DLD1 (cell line): ENCODE data around the gene COL4A1.
"Not testable (repeated sequence)": the region's sequence is repeated elsewhere in the genome, so short reads cannot be mapped to it uniquely, and the experiment has no call there.

Experiments
- in situ Hi-C: cut with HindIII; loops from 2 replicates; pipeline ENCODE4 v1.10.0; 2017; ENCODE audit warnings: low sequenced_read_pairs

COL4A1 gene

DNA sequence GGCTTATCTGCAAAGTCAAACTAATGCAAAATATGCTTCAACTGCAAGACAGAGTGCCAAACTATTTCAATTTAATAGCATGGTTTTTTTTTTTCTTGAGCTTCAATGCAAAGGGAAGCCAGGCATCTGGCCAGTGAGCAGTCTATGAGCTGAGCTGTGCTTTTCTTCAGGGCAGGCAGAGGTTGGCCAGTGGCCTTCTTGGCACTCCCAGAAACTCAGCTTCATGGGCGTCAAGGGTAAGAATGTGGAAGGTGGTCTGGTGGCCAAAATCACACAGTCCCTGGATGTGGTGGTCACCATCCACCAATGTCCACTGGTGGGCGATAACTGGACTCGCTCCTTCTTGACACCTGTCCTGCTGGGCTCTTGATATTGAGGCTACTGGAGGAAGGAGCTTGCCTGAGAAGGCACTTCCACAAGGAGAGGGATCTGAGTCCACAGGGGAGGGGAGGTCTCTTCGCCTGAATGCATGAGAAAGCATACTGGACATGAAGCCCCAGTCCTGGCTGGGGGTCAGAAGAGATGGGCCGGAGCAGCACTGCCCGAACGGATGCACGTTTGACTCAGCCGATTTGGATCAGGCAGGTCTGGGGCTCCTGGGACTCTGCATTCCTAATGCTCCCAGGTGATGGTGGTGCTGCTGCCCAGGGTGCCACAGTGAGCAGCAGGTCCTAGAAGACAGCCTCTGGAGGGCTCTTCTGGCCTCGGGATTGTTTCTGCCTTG is 17.2 kb upstream of the COL4A1 start:
- in situ Hi-C loops = no loop called here

DNA sequence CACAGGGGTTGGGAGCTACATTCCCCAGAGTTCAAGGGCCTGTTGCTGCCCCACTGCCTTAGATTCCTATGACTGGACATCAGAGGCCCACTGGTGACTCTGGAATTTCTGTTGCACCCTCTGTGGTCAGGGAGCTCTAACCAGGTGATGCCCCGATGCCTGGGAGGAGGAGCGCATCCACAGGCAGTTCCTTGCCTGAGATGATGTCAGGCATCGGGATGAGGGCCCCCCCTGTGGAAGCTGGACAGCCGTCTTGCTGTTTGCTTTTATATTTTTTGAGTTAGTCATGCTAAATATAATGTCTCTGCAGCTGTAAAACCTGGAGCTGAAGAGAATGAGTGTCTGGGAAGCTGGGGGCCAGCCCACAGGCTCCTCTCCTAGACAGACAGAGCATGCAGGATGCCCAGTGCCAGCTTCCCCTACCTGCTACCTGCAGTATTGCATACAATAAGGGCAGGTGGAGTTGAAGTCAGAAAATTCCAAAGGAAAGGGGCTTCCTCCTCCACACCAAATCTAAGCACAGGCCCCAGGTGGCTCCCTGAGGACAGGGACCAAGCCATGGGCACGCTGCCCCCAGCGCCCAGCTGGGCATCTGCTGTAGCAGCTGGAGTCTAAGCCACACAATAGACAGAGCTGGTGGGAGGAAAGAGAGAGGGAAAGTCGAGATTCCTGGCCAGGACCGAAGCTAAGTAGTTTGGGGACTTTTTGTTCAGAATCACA is 16.4 kb upstream of the COL4A1 start:
- in situ Hi-C loops = no loop called here

DNA sequence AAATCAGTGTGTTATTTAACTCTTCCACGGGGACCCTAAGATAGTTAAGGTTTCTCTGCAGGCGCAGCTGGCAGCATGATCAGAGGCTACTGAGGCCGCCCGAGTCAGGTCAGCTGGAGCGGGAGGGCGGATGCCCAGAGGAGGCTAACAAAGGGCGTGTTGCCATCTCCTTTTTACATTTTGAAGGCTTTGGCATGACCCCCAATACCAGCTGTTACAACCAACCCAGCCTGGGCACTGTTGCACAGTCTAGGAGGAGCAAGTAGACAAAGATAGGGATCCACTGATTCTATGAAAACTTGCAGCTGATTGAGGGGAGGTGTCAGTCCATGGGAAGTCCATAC is 15.8 kb upstream of the COL4A1 start:
- in situ Hi-C loops = no loop called here

DNA sequence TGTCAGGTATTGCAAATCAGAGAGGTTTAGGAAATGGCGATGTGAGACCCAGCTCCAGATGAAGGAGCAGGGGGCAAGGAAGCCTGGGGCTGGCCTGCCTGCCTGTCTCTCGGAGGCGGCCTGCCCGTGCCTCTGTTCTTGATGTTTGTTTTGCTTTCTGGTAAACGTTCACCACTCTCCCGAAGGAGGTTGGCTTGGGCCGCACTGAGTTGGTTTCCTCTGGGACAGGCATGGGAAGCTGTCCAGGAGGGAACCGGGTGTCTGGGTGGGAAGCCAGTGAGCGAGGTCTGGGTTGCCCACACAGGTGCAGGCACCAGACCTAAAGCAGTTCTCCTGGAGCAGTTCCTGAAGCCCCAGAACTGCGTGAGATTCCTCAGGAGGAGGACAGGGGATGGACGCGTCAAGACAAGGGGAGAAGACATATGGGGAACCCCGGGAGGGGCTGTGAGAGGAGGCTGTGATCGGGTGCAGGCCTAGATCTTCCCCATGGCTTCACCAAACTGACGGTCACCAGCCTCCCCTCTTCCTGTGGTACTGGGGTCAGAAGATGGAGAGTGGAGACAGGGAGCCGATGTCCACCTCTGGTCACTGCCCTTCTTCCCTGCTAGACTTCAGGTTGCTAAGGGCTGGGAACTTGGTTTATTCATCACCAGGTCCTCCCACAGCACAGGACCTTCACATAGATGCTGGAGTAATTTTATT is 15.3 kb upstream of the COL4A1 start:
- in situ Hi-C loops = no loop called here

DNA sequence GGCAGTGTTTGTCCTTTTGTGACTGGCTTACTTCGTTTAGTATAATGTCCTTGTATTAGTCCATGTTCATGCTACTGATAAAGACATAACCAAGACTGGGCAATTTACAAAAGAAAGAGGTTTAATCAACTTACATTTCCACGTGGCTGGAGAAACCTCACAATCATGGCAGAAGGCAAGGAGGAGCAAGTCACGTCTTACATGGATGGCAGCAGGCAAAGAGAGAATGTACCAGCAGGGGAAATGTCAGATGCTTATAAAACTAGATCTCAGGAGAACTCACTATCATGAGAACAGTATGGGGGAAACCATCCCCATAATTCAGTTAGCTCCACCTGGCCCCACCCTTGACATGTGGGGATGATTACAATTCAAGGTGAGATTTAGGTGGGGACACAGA is 14.6 kb upstream of the COL4A1 start:
- in situ Hi-C loops = not testable (repeated sequence)

DNA sequence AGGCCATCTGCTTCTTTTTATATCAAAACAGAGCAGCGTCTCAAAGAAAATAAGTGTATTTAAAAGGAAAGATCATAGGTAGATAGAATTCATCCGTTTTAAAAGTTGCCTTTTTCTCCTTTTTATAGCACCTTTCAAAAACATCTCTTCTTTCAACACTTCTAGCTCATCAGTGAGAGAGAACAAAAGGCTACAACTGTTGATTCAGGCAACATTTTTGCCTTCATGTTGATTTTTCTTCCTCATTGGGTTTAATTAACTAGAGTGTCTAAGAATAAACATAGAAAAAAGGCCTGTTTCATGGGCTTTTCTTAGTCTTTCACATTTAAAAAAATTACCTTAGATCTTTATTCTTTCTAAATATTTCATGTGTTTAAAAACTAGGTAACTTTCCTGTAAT is 13.7 kb upstream of the COL4A1 start:
- in situ Hi-C loops = no loop called here

DNA sequence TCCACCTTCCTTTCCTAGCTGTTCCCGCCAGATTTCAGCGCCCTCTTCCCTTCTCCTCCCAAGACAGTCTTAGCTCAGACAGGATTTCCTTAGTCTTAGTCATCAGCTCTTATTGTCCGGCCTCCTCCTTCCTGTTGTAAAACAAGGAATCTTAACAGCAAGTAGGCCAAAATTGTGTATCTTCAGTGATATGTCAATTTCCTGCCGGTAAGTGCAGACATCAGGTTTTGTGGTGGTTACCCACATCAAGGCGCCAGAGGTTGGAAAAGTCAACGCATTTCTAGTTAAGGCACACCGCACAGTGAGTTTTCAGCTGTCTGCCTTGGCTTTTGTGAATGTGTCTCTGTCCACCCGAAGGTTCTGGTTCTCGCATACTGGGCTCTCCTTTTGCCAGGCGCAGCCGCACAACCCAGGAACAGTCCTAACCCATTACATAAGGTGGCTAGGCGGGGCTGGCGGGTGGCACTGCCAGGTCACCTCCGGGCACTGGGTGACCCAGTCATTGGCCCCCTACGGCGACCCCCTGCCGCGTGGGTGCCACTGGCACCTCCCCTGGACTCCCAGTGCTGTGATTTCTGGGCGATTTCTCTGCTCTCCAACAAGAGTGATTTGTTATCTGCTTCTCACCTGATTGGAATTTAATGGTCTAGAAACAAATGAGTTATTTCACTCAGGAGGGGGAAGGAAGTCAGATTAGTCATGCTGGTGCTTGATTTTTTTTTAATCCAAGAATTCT is 13.0 kb upstream of the COL4A1 start:
- in situ Hi-C loops = no loop called here

DNA sequence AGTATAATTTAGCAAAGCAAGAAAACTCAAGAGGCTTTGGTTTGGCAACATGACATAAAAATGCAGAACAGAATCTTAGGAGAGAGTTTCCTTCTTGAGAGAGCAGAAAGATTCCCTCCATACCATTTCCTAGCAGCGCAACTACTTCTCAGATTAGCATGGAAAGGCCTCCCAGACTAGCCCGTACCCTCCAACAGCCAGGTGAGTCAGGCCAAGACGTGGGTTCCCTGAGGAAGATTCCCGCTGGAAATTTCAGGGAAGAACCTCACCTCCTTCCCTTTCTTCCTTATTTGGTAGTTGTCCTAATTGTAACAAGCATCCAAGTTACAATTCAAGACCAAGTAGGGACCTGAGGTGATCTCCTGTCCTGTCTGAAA is 12.4 kb upstream of the COL4A1 start:
- in situ Hi-C loops = no loop called here

DNA sequence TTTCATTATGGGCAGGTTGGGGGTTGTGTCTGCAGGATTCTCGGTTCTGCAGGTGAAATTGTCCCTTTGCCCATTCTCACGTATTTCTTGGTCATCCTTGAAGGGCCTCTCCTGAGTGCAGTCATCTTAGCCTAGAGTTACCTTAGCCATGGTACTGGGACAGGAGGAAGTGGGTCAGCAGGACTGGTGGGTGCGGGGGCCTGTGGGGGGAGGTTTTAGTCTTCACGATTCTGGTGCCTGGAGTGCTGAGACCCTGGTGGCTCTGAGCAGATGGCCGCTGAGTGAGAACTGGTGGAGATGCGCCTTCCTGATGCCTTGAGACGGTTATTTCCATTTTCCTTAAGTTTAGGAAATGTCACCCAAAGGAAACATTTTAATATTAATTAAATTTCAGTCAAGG is 12.0 kb upstream of the COL4A1 start:
- in situ Hi-C loops = no loop called here

DNA sequence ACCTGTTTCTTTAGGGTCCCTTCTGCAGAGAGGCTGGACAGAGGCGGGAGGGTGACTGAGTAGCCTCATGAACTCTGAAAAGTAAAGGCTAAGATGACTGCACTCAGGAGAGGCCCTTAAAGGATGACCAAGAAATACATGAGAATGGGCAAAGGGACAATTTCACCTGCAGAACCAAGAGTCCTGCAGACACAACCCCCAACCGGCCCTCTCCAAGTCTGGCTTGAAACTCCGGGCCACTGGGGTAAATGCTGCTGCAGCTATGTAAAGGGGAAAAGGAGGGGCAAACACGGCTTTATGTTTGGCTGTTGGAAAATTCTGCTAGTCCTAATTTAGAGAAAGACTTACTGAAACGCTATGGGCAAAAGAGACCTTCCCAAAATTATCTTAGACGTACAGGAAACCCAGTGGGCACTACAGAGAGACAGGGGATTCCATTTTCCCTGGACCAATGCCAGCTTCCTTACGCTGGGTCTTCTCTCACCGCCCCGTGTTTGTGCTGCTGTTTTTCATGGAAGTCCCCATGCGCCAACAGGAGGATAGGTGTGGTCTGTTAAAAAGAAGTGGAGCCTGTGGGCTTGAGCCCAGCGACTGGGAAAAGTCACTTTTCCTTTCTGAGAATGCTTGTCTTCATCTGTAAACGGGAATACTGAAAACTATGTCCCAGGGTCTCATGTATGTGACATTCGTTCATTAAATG is 10.7 kb upstream of the COL4A1 start:
- in situ Hi-C loops = no loop called here

DNA sequence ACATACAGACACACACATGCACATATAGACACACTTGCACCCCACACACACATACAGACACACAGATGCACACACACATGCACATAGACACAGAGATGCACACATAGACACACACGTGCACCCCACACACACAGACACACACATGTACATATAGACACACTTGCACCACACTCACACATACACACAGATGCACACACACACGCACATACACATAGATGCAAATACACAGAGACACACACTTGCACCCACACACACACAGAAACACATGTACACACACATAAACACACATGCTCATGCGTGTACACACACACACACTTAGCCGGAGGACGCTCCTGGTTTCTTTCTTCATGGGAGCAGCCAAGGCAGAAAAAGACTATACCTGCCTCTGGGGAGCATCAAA is 10.1 kb upstream of the COL4A1 start:
- in situ Hi-C loops = no loop called here

DNA sequence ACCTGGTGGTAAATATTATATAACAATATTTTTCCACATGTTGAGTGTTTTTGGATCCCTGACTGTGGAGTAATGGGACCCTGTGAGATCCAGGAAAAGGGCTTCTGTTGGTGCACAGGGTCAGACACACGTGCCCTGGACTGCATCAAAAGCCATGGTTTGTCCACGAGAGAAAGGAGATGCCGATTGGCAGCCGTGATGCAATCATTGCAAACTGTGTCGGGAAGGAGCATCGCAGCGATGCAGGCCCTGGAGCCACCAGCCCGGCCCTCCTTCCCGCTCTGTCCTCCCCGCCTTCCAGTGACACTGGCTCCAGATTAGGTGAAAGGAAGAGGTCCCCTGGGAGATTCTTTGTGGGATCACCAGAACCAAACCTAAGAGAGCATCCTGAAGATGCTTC is 9.2 kb upstream of the COL4A1 start:
- in situ Hi-C loops = no loop called here

DNA sequence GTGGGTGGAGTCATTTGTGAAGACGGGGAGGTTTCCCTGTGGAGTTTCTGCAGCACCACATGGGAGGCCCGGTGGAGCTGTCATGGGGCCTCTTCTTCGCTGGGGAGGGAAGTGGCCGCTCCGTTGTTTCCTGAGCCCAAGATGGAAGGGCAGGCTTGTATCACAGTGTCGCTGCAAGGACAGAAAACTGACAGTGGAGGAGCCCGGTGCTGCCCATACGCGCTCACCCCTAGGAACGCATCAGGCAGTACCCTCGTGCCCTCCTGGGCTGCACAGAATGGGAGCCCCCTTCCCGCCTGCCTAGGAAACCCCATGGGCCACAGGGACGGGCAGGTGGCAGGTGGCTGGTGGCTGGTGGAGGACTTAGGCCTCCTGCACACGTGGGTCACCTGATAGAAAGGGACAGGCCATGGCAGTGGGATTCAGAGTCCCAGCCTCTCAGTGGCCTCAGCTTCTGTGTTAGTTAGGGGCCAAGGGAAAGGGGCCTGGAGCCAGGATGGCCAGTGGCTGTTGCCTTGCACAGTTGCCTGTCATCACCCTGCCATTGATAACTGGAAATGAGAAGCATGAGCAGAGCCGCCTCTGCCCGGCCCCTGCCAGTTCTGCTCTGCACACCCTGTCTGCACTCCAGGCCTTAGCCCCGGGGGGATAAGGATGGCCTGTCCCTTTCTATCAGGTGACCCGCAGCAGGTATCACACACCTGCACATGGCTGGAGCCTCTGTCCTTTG is 7.7 kb upstream of the COL4A1 start:
- in situ Hi-C loops = no loop called here

DNA sequence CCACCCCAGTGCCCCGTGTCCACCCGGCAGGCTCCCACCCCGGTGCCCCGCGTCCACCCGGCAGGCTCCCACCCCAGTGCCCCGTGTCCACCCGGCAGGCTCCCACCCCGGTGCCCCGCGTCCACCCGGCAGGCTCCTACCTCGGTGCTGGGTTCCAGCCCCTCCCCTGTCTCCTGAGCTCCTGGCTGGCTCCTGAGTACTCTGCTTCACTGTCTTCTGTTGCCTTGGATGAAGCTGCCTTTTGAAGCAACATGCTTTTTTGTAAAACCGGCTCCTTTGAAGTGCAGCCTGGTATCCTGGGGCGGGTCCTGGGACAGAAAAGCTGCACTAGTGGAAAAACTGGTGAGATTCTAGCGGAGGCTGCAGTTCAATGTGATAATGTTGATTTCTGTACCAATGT is 6.8 kb upstream of the COL4A1 start:
- in situ Hi-C loops = not testable (repeated sequence)

DNA sequence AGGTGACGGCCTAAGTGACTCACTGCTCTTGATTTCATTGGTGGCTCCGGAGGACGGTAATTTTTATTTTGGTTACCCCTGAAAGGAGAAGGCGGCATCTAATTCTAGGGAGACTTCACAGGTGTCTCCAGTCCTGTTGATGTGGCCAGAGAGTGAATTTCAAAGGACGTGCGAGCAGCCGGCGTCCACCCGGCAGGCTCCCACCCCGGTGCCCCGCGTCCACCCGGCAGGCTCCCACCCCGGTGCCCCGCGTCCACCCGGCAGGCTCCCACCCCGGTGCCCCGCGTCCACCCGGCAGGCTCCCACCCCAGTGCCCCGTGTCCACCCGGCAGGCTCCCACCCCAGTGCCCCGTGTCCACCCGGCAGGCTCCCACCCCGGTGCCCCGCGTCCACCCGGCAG is 6.3 kb upstream of the COL4A1 start:
- in situ Hi-C loops = not testable (repeated sequence)

DNA sequence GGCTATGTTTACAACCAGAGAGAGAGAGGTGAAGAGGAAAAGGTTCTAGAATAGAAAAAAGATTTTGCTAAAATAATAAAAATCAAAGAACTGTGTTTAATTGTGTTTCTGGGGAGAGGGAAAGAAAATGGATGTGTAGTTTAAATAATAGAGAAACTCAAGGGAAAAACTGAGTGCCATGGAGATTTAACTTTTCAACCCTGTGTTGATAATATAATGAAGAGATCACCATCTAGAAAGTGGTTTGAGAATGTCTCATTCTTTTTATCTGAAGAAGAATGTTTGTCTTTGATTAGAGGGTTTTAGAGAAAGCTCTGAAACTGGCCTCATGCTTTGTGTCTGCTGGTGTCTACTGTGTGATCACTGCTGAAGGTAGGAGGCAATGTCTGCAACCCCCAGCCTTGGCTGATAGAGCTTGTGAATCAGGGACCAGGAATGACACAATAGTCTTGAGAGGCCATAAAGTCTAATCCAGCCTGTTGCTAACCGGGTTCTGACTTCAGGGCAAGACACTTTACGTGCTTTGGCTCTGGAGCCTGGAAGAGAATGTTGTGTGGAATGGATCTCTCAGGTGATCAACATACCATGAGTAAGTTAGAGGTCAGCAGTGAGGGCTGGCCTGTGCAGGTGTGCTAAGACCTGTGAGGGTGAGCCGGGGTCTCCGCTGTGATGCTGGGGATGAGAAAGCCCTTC is 5.5 kb upstream of the COL4A1 start:
- in situ Hi-C loops = no loop called here

DNA sequence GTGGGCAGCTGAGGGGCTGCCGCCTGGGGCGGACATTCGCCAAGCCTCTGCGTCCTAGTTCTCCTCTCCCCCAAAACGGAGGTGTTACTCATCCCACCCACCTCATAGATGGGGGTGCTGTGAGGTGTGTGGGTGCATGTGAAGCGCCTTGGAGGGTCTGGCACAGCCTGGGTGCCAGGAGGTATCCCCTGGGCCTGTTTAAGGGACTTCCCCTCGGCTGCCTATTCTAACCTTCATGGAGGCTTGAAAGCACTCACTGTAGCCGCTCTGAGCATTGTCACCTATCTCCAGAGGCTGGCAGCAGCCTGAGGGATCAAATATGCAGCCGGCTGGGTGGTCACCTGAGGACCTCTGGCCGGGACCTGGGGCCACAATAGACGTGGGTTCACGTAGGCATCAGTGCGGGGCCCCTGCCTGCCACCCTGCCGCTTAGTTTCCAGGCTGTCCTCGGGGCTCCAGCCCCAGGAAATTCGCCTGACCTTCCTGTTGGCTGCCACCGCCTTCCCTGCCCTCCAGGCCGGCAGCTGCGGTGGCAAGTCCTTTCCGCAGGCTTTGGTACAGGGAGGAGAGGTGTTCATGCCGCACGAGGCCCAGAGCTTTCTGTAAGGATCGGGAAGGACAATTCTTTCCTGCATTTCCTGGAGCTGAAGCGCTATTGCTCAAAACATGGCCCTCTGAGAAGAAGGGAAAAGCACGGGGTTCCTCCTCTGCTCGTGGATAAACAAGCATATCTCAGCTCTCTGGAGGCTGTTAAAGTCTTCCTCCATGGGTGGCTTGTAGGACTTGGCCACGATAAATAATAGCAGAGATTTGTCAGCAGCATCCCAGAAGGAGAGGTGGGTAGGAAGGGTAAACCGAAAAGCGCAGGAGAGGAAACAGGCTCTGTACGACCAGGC is 4.7 kb upstream of the COL4A1 start:
- in situ Hi-C loops = no loop called here

DNA sequence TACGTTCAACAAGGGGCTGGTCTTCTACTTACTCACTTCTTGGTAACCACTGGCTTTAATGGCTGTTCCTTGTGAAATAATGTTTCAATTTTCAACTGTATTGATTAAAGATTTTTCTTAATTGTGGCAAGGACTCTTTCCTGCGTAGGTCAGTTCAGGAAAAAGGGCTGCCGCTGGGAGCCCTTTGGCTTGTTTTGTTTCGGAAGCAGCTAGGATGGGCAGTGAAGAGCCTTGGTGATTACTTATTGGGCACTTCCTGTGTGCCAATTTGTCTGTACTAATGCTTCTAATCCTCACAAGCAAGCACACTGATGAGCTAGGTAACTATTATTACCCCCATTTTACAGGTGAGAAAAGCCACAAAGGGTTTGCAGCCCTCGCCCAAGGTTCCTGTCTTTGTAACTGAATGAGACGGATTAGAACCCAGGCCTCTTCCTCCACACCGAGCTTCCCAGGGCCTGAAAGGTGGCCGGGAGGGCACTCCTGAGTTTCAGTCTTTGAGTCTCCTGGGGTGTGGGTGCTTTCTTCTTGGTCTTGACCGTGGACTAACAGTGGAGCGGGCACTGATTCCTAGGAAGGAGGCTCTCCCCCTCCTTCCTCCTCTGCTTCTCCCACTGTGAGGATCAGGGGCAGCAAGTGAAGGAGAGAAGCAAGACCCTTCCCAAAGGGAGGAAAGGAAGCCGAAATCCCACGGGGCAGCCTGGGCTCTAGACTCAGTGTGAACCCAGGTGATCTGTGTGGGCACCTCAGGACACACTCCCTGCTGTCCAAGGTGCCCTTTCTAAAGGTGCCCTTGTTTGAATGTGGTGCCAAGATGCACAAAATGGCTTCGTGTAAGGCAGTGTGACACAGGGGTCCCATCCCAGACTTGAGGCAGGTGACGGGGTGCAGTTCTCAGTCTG is 3.8 kb upstream of the COL4A1 start:
- in situ Hi-C loops = no loop called here
